GM23338 (cell line): Measurements from ENCODE around the gene AFF3. TPM values are rescaled to one million over a fixed set of nuclear protein-coding genes. Genes with fewer than 3 reads are reported as not detected.

ENCODE experiments used
- ATAC-seq: fragments of 200-7000 bp; cut with Tn5 transposase; 3 replicates; pipeline ENCODE4 v1.9.1; 2020
- DNase-seq: peaks from one replicate; pipeline ENCODE4 v3.0.0-alpha.2; 2015; ENCODE audit warnings: low spot score
- H2AFZ ChIP-seq: fragments of 200-600 bp; sonication (generic); 2 replicates; pipeline ENCODE4 v1.8.0; 2016; ENCODE audit warnings: antibody characterized with exemption, mild to moderate bottlenecking, moderate library complexity
- H3F3A ChIP-seq: fragments of 200-600 bp; sonication (generic); replicated peaks from 2 replicates; pipeline ENCODE4 v1.8.0; 2017; ENCODE audit warnings: antibody characterized with exemption, mixed run types, low read depth
- H3K27ac ChIP-seq: fragments of 200-600 bp; sonication (generic); 2 replicates; pipeline ENCODE4 v1.6.1; 2016; ENCODE audit warnings: low read depth
- H3K27me3 ChIP-seq: fragments of 200-600 bp; sonication (generic); 2 replicates; pipeline ENCODE4 v1.8.0; 2016; ENCODE audit warnings: mild to moderate bottlenecking, mixed run types, moderate library complexity; ENCODE audit not compliant: insufficient read depth
- H3K36me3 ChIP-seq: fragments of 200-600 bp; sonication (generic); 2 replicates; pipeline ENCODE4 v1.8.0; 2016; ENCODE audit warnings: mild to moderate bottlenecking; ENCODE audit not compliant: insufficient read depth
- H3K4me1 ChIP-seq: fragments of 200-600 bp; sonication (generic); 2 replicates; pipeline ENCODE4 v1.8.0; 2016; ENCODE audit warnings: mild to moderate bottlenecking, moderate library complexity; ENCODE audit not compliant: insufficient read depth
- H3K4me2 ChIP-seq: fragments of 200-600 bp; sonication (generic); 2 replicates; pipeline ENCODE4 v1.7.1; 2017; ENCODE audit warnings: mixed run types
- H3K4me3 ChIP-seq: fragments of 200-600 bp; sonication (generic); 2 replicates; pipeline ENCODE4 v1.6.1; 2016; ENCODE audit warnings: mixed run types
- H3K79me2 ChIP-seq: fragments of 200-600 bp; sonication (generic); replicated peaks from 2 replicates; pipeline ENCODE4 v1.8.0; 2017; ENCODE audit warnings: mild to moderate bottlenecking; ENCODE audit not compliant: insufficient read depth
- H3K9me2 ChIP-seq: fragments of 200-600 bp; sonication (generic); 2 replicates; pipeline ENCODE4 v1.8.0; 2017; ENCODE audit not compliant: insufficient read depth
- H4K20me1 ChIP-seq: fragments of 200-600 bp; sonication (generic); replicated peaks from 2 replicates; pipeline ENCODE4 v1.8.0; 2017; ENCODE audit warnings: mild to moderate bottlenecking; ENCODE audit not compliant: insufficient read depth
- H3K27ac Mint-ChIP-seq: 2 replicates; pipeline ENCODE4 v1.8.0; 2020; ENCODE audit warnings: inconsistent platforms, mild to moderate bottlenecking, moderate library complexity, mixed read lengths
- H3K27me3 Mint-ChIP-seq: 3 replicates; pipeline ENCODE4 v1.8.0; 2022; ENCODE audit warnings: low read depth, mild to moderate bottlenecking, moderate library complexity, mixed read lengths, inconsistent platforms; ENCODE audit not compliant: insufficient read depth, poor library complexity
- H3K36me3 Mint-ChIP-seq: 3 replicates; pipeline ENCODE4 v1.8.0; 2021; ENCODE audit warnings: low read depth, mild to moderate bottlenecking, inconsistent platforms, moderate library complexity, mixed read lengths
- H3K4me1 Mint-ChIP-seq: 3 replicates; pipeline ENCODE4 v1.8.0; 2020; ENCODE audit warnings: mild to moderate bottlenecking, inconsistent platforms, mixed read lengths
- H3K4me3 Mint-ChIP-seq: 3 replicates; pipeline ENCODE4 v1.8.0; 2021; ENCODE audit warnings: moderate library complexity, mild to moderate bottlenecking, inconsistent platforms, mixed read lengths
- H3K9me3 Mint-ChIP-seq: 3 replicates; pipeline ENCODE4 v1.8.0; 2020; ENCODE audit warnings: moderate library complexity, mild to moderate bottlenecking, inconsistent platforms, mixed read lengths
- CREB1 ChIP-seq: fragments of 250-450 bp; sonication (Bioruptor Pico); IDR thresholded peaks from 2 replicates; pipeline ENCODE4 v1.5.0; 2020; ENCODE audit warnings: low read depth, mild to moderate bottlenecking, moderate library complexity
- ETS1 ChIP-seq: IDR thresholded peaks from 2 replicates; pipeline ENCODE4 v1.6.1; 2016; ENCODE audit warnings: antibody characterized with exemption
- EZH2 ChIP-seq: fragments of 200-600 bp; sonication (generic); IDR thresholded peaks from one replicate; pipeline ENCODE4 v1.8.0; 2017; ENCODE audit warnings: antibody characterized with exemption, mild to moderate bottlenecking, low read depth; ENCODE audit not compliant: unreplicated experiment
- POLR2AphosphoS5 ChIP-seq: IDR thresholded peaks from 2 replicates; pipeline ENCODE4 v1.6.1; 2016; ENCODE audit warnings: antibody characterized with exemption, low read depth
- ZNF114 ChIP-seq: fragments of 250-450 bp; sonication (Bioruptor Pico); IDR thresholded peaks from 2 replicates; pipeline ENCODE4 v1.5.0; 2020; ENCODE audit warnings: mild to moderate bottlenecking, moderate library complexity
- ZNF462 ChIP-seq: fragments of 250-450 bp; sonication (Bioruptor Pico); IDR thresholded peaks from 2 replicates; pipeline ENCODE4 v1.5.0; 2020; ENCODE audit warnings: mild to moderate bottlenecking, moderate library complexity
- polyA plus RNA-seq: library from polyadenylated mRNA; unstranded; fragments of >200 nt; fragmentation: Nextera tagmentation; extraction: Ambion mirVana; gene quantifications from 2 replicates; pipeline ENCODE4 v1.2.1, GENCODE V29; 2016
- total RNA-seq: library from RNA; depleted of rRNA; stranded (reverse); fragments of >200 nt; shearing (Covaris generic); gene quantifications from 2 replicates; pipeline ENCODE4 v1.2.3, GENCODE V29; 2014

AFF3 gene
- total and polyA plus RNA-seq, 2 experiments from 2014 or later: 0.73 to 1.4 TPM

GRCh38 chr2:99878581-99879350, 263.6 kb downstream of the AFF3 start (continued):
- TF ChIP-seq EZH2 (no peak), ETS1 (no peak), CREB1 (CRISPR knock-in tag) (no peak)

- H3K4me3 Mint-ChIP-seq: no peak overlapping the region
- H3K27me3 ChIP-seq: no peaks in the 10 kb centered on the region
- no peak for DNase-seq
- no peak overlapping the region for H2AFZ ChIP-seq
- no peaks in the 10 kb centered on the region for H3K36me3 ChIP-seq
- TF ChIP-seq ZNF462 (CRISPR knock-in tag) (no peak), ZNF114 (CRISPR knock-in tag) (no peak), EZH2 (no peak), POLR2AphosphoS5 (no peak)
- peaks cover 12% of the 10 kb centered on the region; the same call in 2 of the 3 replicates for H3K4me1 Mint-ChIP-seq
- no peaks in the 10 kb centered on the region for H3K9me3 Mint-ChIP-seq
- ATAC-seq: no peak
- H3K36me3 Mint-ChIP-seq: no peaks in the 10 kb centered on the region
- H3K27ac Mint-ChIP-seq: no peak overlapping the region
- H3K9me2 ChIP-seq: peaks cover 5% of the 10 kb centered on the region; the same call in 1 of the 2 replicates
- H3K79me2 ChIP-seq: no peaks in the 10 kb centered on the region
- no peak overlapping the region for H3K4me3 ChIP-seq
- H3K4me1 ChIP-seq: peaks cover 9% of the 10 kb centered on the region; the same call in 1 of the 2 replicates
- H3F3A ChIP-seq: no peaks in the 10 kb centered on the region
- no peak overlapping the region for H3K27ac ChIP-seq
- no peaks in the 10 kb centered on the region for H3K27me3 Mint-ChIP-seq
- H3K4me2 ChIP-seq: no peak overlapping the region
- H4K20me1 ChIP-seq: no peaks in the 10 kb centered on the region
These were observed 264.4 kb downstream of the AFF3 start for GRCh38 chr2:99877963-99878362.
